ENCODE measurements around the gene CCDC88C.

GRCh38 chr14:91300957-91301356 lies 116.7 kb downstream of the CCDC88C start:
- TF ChIP-seq CTCF (conservative IDR thresholded peaks at IDR 0.05; ENCODE audit: low read depth, low read length) (no peak), EZH2 (IDR thresholded peaks at IDR 0.05; ENCODE audit: low read length, unreplicated experiment) (no peak)

Measured in PC-3 (cell line).